HG02981 (cell line): ENCODE data around the gene NSD2.
"Not testable (repeated sequence)": the region's sequence is repeated elsewhere in the genome, so short reads cannot be mapped to it uniquely, and the experiment has no call there.

Experiments used
- ATAC-seq: cut with Tn5 transposase; IDR thresholded peaks from one replicate; pipeline ENCODE4 v1.9.1; 2021; ENCODE audit warnings: mild to moderate bottlenecking, moderate library complexity; ENCODE audit not compliant: unreplicated experiment

Gene NSD2

GRCh38 chr4:1841887-1842210, 29.3 kb upstream of the NSD2 start:
- no peak for ATAC-seq

- ATAC-seq, result no peak
Measured at GRCh38 chr4:1842339-1842895, 28.8 kb upstream of the NSD2 start.

- ATAC-seq, result no peak
Measured at GRCh38 chr4:1842993-1843448, 28.2 kb upstream of the NSD2 start.

GRCh38 chr4:1843852-1844251, 27.3 kb upstream of the NSD2 start:
- ATAC-seq, result no peak

GRCh38 chr4:1844618-1845017, 26.6 kb upstream of the NSD2 start:
- not testable (repeated sequence) for ATAC-seq

GRCh38 chr4:1846580-1846979, 24.6 kb upstream of the NSD2 start:
- no peak for ATAC-seq

GRCh38 chr4:1850276-1850675, 20.9 kb upstream of the NSD2 start:
- ATAC-seq, result no peak

- ATAC-seq, result no peak
Measured at GRCh38 chr4:1851160-1851559, 20.0 kb upstream of the NSD2 start.

GRCh38 chr4:1851575-1852410, 19.4 kb upstream of the NSD2 start:
- no peak for ATAC-seq

GRCh38 chr4:1852904-1853623, 18.1 kb upstream of the NSD2 start:
- ATAC-seq, result no peak

GRCh38 chr4:1854752-1855151, 16.4 kb upstream of the NSD2 start:
- ATAC-seq, result no peak

- ATAC-seq, result peak; percentile 31
Measured at GRCh38 chr4:1855333-1856070, 15.7 kb upstream of the NSD2 start.

- ATAC-seq, result peak; percentile 84
Measured at GRCh38 chr4:1856071-1856942, 14.9 kb upstream of the NSD2 start, which contains the start of gene LETM1. Gene LETM1, minus strand, starts transcription at chr4:1856156. Its CDS starts 206 bp downstream, at chr4:1855950.

GRCh38 chr4:1856943-1857699, 14.1 kb upstream of the NSD2 start:
- ATAC-seq, result no peak

GRCh38 chr4:1857931-1858330, 13.3 kb upstream of the NSD2 start:
- ATAC-seq, result no peak

- no peak for ATAC-seq
Measured at GRCh38 chr4:1859389-1859753, 11.8 kb upstream of the NSD2 start.

GRCh38 chr4:1862055-1862911, 8.9 kb upstream of the NSD2 start:
- ATAC-seq, result no peak

- no peak for ATAC-seq
Measured at GRCh38 chr4:1862961-1863296, 8.3 kb upstream of the NSD2 start.
